H1 (cell line): ENCODE results near the gene MFNG. TPM values are rescaled to one million over a fixed set of nuclear protein-coding genes. Genes with fewer than 3 reads are reported as not detected.

Experiments used
- BRCA1 ChIP-seq: IDR thresholded peaks from 2 replicates; pipeline ENCODE4 v1.6.1; 2012; ENCODE audit warnings: low read depth, low read length, improper control_type of control experiment
- KDM5A ChIP-seq: fragments of 200-600 bp; IDR thresholded peaks from 2 replicates; pipeline ENCODE4 v1.7.1; 2012; ENCODE audit warnings: mild to moderate bottlenecking, low read length, inconsistent platforms, mixed read lengths
- PHF8 ChIP-seq: fragments of 200-600 bp; sonication (generic); conservative IDR thresholded peaks from 2 replicates; pipeline ENCODE4 v1.7.1; 2012; ENCODE audit warnings: low read depth, mild to moderate bottlenecking, inconsistent platforms, low read length, moderate library complexity
- RNF2 ChIP-seq: fragments of 200-900, 300-1000 bp; sonication (generic); IDR thresholded peaks from 2 replicates; pipeline ENCODE4 v1.7.1; 2016; ENCODE audit warnings: borderline replicate concordance, low read depth, mild to moderate bottlenecking, antibody characterized with exemption, low read length; ENCODE audit not compliant: poor library complexity, severe bottlenecking; ENCODE audit errors: missing control alignments
- polyA plus RNA-seq, 7 experiments: library from polyadenylated mRNA; depleted of rRNA in 3 of 7; stranded (reverse) in 5 of 7; unstranded in 2 of 7; fragments of >200 nt in 5 of 7; fragments of 200-250 nt in 2 of 7; gene quantifications; 1 replicate in 5 of 7; 2 replicates in 1 of 7; 4 replicates in 1 of 7; pipeline versions ENCODE4 v1.2.1 to v1.2.3, GENCODE V29; 2011 to 2013; ENCODE audit warnings: missing spikeins in 2 of 7, mixed read lengths in 2 of 7
- total RNA-seq: library from RNA; stranded (reverse); fragmentation: NEBNext Ultra II Directional; extraction: Animal tissue kit (Norgen Biotek cat#: 25700); gene quantifications from 2 replicates; pipeline ENCODE4 v1.2.1, GENCODE V29; 2021
- TF ChIP-seq, protein P1 (sequence below): IDR thresholded peaks from 2 replicates; pipeline ENCODE4 v1.6.1; 2011; ENCODE audit warnings: low read depth, mild to moderate bottlenecking, low read length; ENCODE audit not compliant: insufficient read depth

MFNG gene
- total and polyA plus RNA-seq, 2 of the 8 experiments (the other 6 are each of a cell fraction or from before 2014, with no cell fraction given): 1.7 to 5.5 TPM

- TF ChIP-seq PHF8: no peak
- no peak for TF ChIP-seq RNF2
- no peak for TF ChIP-seq BRCA1
- no peak for TF ChIP-seq KDM5A
- TF ChIP-seq, protein P1, sequence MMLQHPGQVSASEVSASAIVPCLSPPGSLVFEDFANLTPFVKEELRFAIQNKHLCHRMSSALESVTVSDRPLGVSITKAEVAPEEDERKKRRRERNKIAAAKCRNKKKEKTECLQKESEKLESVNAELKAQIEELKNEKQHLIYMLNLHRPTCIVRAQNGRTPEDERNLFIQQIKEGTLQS: no peak
Observed at GRCh38 chr22:37443977-37444376, 42.2 kb downstream of the MFNG start (continued).
